ENCODE data around the gene COBL. TPM values are rescaled to one million over a fixed set of nuclear protein-coding genes. Genes with fewer than 3 reads are reported as not detected.

Gene COBL
- total RNA-seq, 2 experiments from 2014 or later, result not detected

DNA sequence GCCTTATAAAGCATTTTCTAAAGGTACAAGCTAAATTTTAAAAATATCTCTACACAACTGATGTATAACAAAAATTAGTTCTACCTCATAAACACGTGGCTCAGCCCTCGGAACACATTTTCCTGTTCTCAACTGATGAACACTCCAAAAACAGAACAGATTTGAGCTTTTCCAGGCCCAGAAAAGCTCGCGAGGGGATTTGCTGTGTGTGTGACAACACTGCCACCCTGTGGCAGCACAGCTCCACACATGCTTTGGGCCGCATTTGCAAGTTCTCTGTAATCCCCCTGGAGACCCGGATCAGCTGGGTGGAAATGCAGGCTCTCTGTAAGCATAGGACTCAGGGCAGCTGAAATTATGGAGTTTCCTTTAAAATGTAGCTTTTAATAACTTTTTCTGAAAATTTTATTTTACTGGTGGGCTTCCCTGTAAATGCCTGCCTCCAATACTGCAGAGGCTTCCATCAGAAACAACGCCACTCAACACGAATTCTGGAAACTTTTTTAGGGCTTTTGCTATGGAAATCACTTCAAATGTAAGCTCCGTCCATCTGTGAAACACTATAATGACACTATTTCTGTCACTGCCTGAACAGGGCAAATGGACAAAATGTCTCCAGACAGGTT, 155.5 kb downstream of the COBL start:
- Mint-ChIP-seq H3K27ac (no peak overlapping the region), H3K4me1 (ENCODE audit: low read depth) (peaks cover 10% of the 10 kb centered on the region), H3K9me3 (no peaks in the 10 kb centered on the region), H3K36me3 (no peaks in the 10 kb centered on the region), H3K4me3 (no peak overlapping the region), H3K27me3 (peaks cover 15% of the 10 kb centered on the region)
- ChIA-PET POLR2A (no interaction called here), CTCF (interaction anchor here (0.6 to 5.6 kb wide), 71 partner anchors 9 to 1070 kb away, joined by 3 to 86 read pairs (median 4); partner anchors contain the start of genes FIGNL1 and ZPBP)
- intact Hi-C loops (cut with micrococcal nuclease), result loop anchor here (1.0 to 10.0 kb wide), 3 partner anchors 464 to 1066 kb away; partner anchors contain the start of gene ZPBP
- DNase-seq, result peak; percentile 67

- Mint-ChIP-seq H3K4me3 (no peak overlapping the region), H3K27ac (no peak overlapping the region), H3K36me3 (no peaks in the 10 kb centered on the region), H3K27me3 (peaks cover 19% of the 10 kb centered on the region), H3K9me3 (no peaks in the 10 kb centered on the region), H3K4me1 (ENCODE audit: low read depth) (peaks cover 10% of the 10 kb centered on the region)
- ChIA-PET CTCF (interaction anchor here (0.6 to 5.6 kb wide), 61 partner anchors 8 to 1069 kb away, joined by 3 to 86 read pairs (median 4); partner anchors contain the start of gene ZPBP), POLR2A (no interaction called here)
- intact Hi-C loops (cut with micrococcal nuclease), result loop anchor here (5.0 to 10.0 kb wide), 2 partner anchors 463 to 1066 kb away; partner anchors contain the start of gene ZPBP
- DNase-seq, result no peak
These were observed 156.2 kb downstream of the COBL start for GRCh38 chr7:51160411-51160810.

GRCh38 chr7:51158742-51159445, 157.7 kb downstream of the COBL start:
- intact Hi-C loops (cut with micrococcal nuclease), result no loop called here
- peaks cover 12% of the 10 kb centered on the region for H3K27me3 Mint-ChIP-seq
- no peaks in the 10 kb centered on the region for H3K9me3 Mint-ChIP-seq
- no peak overlapping the region for H3K27ac Mint-ChIP-seq
- CTCF ChIA-PET, result interaction anchor here (0.7 to 5.6 kb wide), 4 partner anchors 12 to 1066 kb away, joined by 3 to 86 read pairs (median 17); partner anchors contain the start of gene ZPBP
- H3K4me3 Mint-ChIP-seq, result no peak overlapping the region
- POLR2A ChIA-PET, result no interaction called here
- DNase-seq, result no peak
- H3K36me3 Mint-ChIP-seq, result no peaks in the 10 kb centered on the region
- peaks cover 10% of the 10 kb centered on the region for H3K4me1 Mint-ChIP-seq (ENCODE audit: low read depth)

- no peaks in the 10 kb centered on the region for H3K36me3 Mint-ChIP-seq
- ChIA-PET POLR2A (no interaction called here), CTCF (interaction anchor here (0.7 kb wide), 1 partner anchor 690 kb away, joined by 3 read pairs; no protein-coding TSS in a partner anchor)
- intact Hi-C loops (cut with micrococcal nuclease), result no loop called here
- H3K27ac Mint-ChIP-seq, result no peak overlapping the region
- H3K4me3 Mint-ChIP-seq, result no peak overlapping the region
- no peak for DNase-seq
- peaks cover 8% of the 10 kb centered on the region for H3K27me3 Mint-ChIP-seq
- H3K9me3 Mint-ChIP-seq, result no peaks in the 10 kb centered on the region
- peaks cover 7% of the 10 kb centered on the region for H3K4me1 Mint-ChIP-seq (ENCODE audit: low read depth)
These were observed 158.4 kb downstream of the COBL start for GRCh38 chr7:51158211-51158610.

DNA sequence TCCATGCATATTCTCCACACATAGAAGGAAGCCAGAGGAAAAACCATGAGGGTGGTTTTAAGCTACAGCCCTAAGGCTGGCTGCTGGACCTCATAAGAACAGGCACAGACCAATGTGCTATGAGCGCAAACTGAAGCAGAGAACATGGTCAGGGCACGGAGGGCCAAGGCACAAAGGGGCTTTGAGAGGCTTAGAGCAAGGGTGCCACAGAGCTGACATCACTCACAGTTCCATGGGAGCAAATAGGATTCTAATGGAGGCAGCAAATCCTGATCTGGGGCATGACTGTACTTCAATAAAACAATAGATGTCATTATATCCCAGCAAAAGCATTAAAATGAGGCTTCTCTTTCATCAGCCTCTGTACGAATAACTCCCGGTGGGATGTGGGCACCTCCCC, 162.4 kb downstream of the COBL start:
- ChIA-PET CTCF (interaction anchor here (1.2 to 4.2 kb wide), 2 partner anchors 7 to 213 kb away, joined by 3 to 65 read pairs; no protein-coding TSS in a partner anchor), POLR2A (no interaction called here)
- Mint-ChIP-seq H3K27ac (no peak overlapping the region), H3K36me3 (no peaks in the 10 kb centered on the region), H3K4me3 (no peak overlapping the region), H3K27me3 (peaks cover 3% of the 10 kb centered on the region), H3K9me3 (no peaks in the 10 kb centered on the region), H3K4me1 (ENCODE audit: low read depth) (no peaks in the 10 kb centered on the region)
- intact Hi-C loops (cut with micrococcal nuclease), result no loop called here
- DNase-seq, result no peak

GRCh38 chr7:51152706-51153200, 163.9 kb downstream of the COBL start:
- Mint-ChIP-seq H3K4me3 (no peak overlapping the region), H3K36me3 (peaks cover 3% of the 10 kb centered on the region), H3K27me3 (peaks cover 4% of the 10 kb centered on the region), H3K9me3 (peaks cover 7% of the 10 kb centered on the region), H3K27ac (no peak overlapping the region), H3K4me1 (ENCODE audit: low read depth) (no peaks in the 10 kb centered on the region)
- ChIA-PET CTCF (interaction anchor here (1.1 to 4.2 kb wide), 4 partner anchors 9 to 214 kb away, joined by 3 to 65 read pairs (median 6); no protein-coding TSS in a partner anchor), POLR2A (no interaction called here)
- DNase-seq, result no peak
- intact Hi-C loops (cut with micrococcal nuclease), result no loop called here

- POLR2A ChIA-PET, result no interaction called here
- Mint-ChIP-seq H3K36me3 (peaks cover 3% of the 10 kb centered on the region), H3K27me3 (peaks cover 4% of the 10 kb centered on the region), H3K4me3 (no peak overlapping the region), H3K4me1 (ENCODE audit: low read depth) (no peaks in the 10 kb centered on the region), H3K27ac (no peak overlapping the region), H3K9me3 (peaks cover 15% of the 10 kb centered on the region)
- DNase-seq, result no peak
- CTCF ChIA-PET, result interaction anchor here (2.0 to 4.2 kb wide), 2 partner anchors 10 kb away, joined by 7 to 65 read pairs; no protein-coding TSS in a partner anchor
- intact Hi-C loops (cut with micrococcal nuclease), result no loop called here
These were observed 165.2 kb downstream of the COBL start for GRCh38 chr7:51151455-51151854.

DNA sequence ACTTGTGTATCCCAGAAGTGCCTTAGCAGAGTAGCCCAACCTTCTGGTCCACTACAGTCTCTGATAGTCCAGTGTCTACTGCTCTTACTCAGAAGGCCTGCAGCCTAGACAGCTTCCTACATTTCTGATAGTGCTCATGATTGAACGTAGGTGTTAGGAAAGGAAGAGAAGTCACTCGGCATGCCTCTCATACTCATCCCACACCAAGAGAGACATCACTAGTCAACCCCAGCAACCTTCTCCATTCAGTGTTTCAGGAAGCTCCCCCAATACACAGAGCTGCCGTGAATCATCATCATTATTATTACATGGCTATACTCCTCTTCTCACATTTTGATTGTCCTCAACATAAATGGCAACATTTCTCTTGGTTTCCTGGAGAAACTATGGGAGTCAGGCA, 166.4 kb downstream of the COBL start:
- ChIA-PET POLR2A (no interaction called here), CTCF (interaction anchor here (0.6 to 1.4 kb wide), 3 partner anchors 9 to 57 kb away, joined by 3 to 6 read pairs (median 4); no protein-coding TSS in a partner anchor)
- intact Hi-C loops (cut with micrococcal nuclease), result no loop called here
- H3K9me3 Mint-ChIP-seq, result peaks cover 17% of the 10 kb centered on the region
- H3K27ac Mint-ChIP-seq, result no peak overlapping the region
- H3K4me3 Mint-ChIP-seq, result no peak overlapping the region
- peaks cover 3% of the 10 kb centered on the region for H3K36me3 Mint-ChIP-seq
- no peak for DNase-seq
- no peaks in the 10 kb centered on the region for H3K4me1 Mint-ChIP-seq (ENCODE audit: low read depth)
- H3K27me3 Mint-ChIP-seq, result peaks cover 1% of the 10 kb centered on the region

DNA sequence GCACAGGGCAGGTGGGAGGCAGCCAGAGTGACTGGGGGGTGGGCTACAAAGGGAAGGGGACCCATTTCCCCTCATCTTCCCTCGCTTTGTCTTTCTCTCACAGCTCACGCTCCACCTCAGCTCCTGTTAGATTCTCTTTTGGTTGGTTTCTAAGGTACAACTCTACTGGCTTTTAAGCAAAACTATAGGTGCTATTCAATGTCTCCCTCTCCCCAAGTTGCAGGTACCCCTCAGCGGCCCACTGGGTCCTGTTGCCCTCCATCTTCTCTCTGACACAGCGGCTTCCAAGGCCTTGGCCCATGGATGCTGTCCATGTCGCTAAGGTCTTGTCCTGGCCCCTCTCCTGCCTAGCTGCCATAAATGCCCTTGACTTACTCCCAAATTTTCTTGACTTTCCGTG, 168.4 kb downstream of the COBL start:
- Mint-ChIP-seq H3K4me1 (ENCODE audit: low read depth) (no peaks in the 10 kb centered on the region), H3K27ac (no peak overlapping the region), H3K4me3 (no peak overlapping the region), H3K36me3 (peaks cover 3% of the 10 kb centered on the region), H3K27me3 (peaks cover 1% of the 10 kb centered on the region), H3K9me3 (peaks cover 17% of the 10 kb centered on the region)
- ChIA-PET POLR2A (no interaction called here), CTCF (interaction anchor here (2.4 kb wide), 1 partner anchor 12 kb away, joined by 8 read pairs; no protein-coding TSS in a partner anchor)
- DNase-seq, result no peak
- intact Hi-C loops (cut with micrococcal nuclease), result no loop called here

GRCh38 chr7:51146816-51147586, 169.6 kb downstream of the COBL start:
- H3K27me3 Mint-ChIP-seq, result peaks cover 4% of the 10 kb centered on the region

GRCh38 chr7:51144178-51144577, 172.4 kb downstream of the COBL start:
- H3K27ac Mint-ChIP-seq, result no peak overlapping the region
- no peak overlapping the region for H3K4me3 Mint-ChIP-seq
- H3K4me1 Mint-ChIP-seq (ENCODE audit: low read depth), result peaks cover 16% of the 10 kb centered on the region
- ChIA-PET CTCF (interaction anchor here (1.5 to 5.5 kb wide), 2 partner anchors 9 to 17 kb away, joined by 4 to 86 read pairs; no protein-coding TSS in a partner anchor), POLR2A (no interaction called here)
- H3K9me3 Mint-ChIP-seq, result peaks cover 17% of the 10 kb centered on the region
- intact Hi-C loops (cut with micrococcal nuclease), result loop anchor here (5.0 kb wide), 2 partner anchors 362 to 532 kb away; partner anchors contain the start of gene GRB10
- peaks cover 3% of the 10 kb centered on the region for H3K36me3 Mint-ChIP-seq
- no peak for DNase-seq
- H3K27me3 Mint-ChIP-seq, result peaks cover 4% of the 10 kb centered on the region

More at GRCh38 chr7:51146816-51147586, 169.6 kb downstream of the COBL start:
- H3K9me3 Mint-ChIP-seq, result peaks cover 17% of the 10 kb centered on the region
- intact Hi-C loops (cut with micrococcal nuclease), result no loop called here
- H3K27ac Mint-ChIP-seq, result no peak overlapping the region
- H3K36me3 Mint-ChIP-seq, result peaks cover 3% of the 10 kb centered on the region
- DNase-seq, result no peak
- ChIA-PET CTCF (interaction anchor here (1.2 to 2.4 kb wide), 2 partner anchors 13 to 16 kb away, joined by 4 to 8 read pairs; no protein-coding TSS in a partner anchor), POLR2A (no interaction called here)
- no peaks in the 10 kb centered on the region for H3K4me1 Mint-ChIP-seq (ENCODE audit: low read depth)
- no peak overlapping the region for H3K4me3 Mint-ChIP-seq
